Fibroblast of the aortic adventitia (primary cell): ENCODE results near the gene GALNT12. TPM values are rescaled to one million over a fixed set of nuclear protein-coding genes. Genes with fewer than 3 reads are reported as not detected.

Source experiments
- DNase-seq: peaks from one replicate; pipeline ENCODE4 v3.0.0-alpha.2; 2010; ENCODE audit warnings: low read depth
- H3K4me3 ChIP-seq: 2 replicates; pipeline ENCODE4 v1.5.1; 2011; ENCODE audit warnings: low read depth, mild to moderate bottlenecking, control low read depth, low read length, moderate library complexity
- total RNA-seq: library from RNA; depleted of rRNA; stranded (reverse); fragments of >200 nt; gene quantifications from 2 replicates; pipeline ENCODE4 v1.2.3, GENCODE V29; 2012; ENCODE audit warnings: low replicate concordance
- TF ChIP-seq, protein P1 (sequence below): IDR thresholded peaks from 2 replicates; pipeline ENCODE4 v1.5.1; 2011; ENCODE audit warnings: mild to moderate bottlenecking, low read length, control low read depth, inconsistent platforms; ENCODE audit not compliant: insufficient read depth

GALNT12 gene
- total RNA-seq, 1 donor = 24.9 TPM

DNA sequence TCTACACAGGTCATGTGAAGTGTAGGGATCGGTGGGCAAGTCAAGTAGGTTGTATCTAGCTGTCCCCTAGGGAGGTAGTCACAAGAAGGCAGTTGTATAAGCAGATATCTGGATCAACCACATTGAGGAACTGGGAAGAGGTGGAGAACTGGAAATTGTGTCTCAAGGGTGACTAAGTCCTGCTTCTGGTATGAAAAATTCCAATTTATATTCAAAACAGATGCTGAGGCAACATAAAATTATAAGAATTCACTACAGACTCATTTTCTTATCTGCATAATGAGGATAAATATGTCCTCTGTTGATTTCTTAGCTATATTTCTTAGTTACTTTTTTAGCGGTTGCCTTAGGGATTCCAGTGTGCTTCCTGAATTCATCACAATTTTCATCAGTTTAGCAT, 46.8 kb downstream of the GALNT12 start:
- TF ChIP-seq, protein P1, sequence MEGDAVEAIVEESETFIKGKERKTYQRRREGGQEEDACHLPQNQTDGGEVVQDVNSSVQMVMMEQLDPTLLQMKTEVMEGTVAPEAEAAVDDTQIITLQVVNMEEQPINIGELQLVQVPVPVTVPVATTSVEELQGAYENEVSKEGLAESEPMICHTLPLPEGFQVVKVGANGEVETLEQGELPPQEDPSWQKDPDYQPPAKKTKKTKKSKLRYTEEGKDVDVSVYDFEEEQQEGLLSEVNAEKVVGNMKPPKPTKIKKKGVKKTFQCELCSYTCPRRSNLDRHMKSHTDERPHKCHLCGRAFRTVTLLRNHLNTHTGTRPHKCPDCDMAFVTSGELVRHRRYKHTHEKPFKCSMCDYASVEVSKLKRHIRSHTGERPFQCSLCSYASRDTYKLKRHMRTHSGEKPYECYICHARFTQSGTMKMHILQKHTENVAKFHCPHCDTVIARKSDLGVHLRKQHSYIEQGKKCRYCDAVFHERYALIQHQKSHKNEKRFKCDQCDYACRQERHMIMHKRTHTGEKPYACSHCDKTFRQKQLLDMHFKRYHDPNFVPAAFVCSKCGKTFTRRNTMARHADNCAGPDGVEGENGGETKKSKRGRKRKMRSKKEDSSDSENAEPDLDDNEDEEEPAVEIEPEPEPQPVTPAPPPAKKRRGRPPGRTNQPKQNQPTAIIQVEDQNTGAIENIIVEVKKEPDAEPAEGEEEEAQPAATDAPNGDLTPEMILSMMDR = no peak
- DNase-seq = peak; percentile 88
- H3K4me3 ChIP-seq = no peak overlapping the region

DNA sequence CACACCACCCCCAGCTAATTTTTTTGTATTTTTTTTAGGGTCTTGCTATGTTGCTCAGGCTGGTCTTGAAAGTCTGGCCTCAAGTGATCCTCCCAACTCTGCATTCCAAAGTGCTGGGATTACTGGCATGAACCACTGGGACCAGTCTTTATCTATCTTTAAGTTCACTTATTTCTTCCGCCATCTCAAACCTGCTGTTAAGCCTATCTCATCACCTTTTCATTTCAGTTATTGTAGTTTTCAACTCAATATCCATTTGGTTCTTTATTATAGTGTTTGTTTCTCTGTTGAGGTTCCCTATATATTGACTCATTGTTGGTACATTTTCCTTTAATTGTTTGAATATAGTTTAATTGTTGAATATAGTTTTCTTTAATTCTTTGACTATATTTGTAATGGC, 48.1 kb downstream of the GALNT12 start:
- H3K4me3 ChIP-seq = no peak overlapping the region
- TF ChIP-seq, protein P1 = no peak
- DNase-seq = no peak

DNA sequence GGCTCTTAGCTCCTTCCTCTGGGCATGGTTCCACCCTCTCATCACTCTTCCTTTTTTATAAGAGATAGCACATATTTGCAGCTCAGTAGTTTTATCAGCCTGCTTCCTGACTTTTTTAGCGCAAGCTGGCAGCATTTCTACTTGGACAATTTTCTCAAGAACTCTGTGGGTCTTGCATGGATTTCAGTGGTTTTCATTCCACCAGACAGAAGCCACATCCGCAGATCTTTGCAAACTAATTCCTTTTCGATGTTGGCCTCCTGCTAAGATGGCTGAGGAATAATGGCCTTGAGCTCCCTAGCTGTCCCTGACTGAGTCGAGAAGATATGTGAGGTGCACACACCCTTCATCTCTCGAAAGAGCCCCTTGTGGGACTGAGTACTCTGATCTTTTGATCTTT, 49.5 kb downstream of the GALNT12 start:
- TF ChIP-seq, protein P1 = no peak
- DNase-seq = peak; percentile 90
- H3K4me3 ChIP-seq = no peak overlapping the region

DNA sequence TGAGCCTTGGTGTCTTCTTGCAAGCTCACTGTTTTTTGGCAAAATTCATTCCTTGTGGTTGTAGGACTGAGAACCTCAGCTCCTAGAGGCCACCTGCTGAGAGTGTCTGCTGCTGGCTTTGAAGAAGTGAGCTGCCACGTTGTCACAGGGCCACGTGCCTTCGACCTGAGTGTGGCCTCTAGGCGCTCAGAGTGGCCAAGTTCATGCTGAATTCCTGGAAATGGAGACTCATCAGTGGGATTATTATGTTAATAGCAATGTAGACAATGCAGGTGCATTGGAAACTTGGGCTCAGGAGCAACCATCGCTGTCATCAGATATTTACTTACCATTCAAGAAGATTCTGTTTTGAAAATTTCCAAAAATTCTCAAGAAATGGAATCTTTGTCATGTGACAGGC, 52.5 kb downstream of the GALNT12 start:
- no peak for DNase-seq
- H3K4me3 ChIP-seq = no peak overlapping the region
- TF ChIP-seq, protein P1 = no peak

DNA sequence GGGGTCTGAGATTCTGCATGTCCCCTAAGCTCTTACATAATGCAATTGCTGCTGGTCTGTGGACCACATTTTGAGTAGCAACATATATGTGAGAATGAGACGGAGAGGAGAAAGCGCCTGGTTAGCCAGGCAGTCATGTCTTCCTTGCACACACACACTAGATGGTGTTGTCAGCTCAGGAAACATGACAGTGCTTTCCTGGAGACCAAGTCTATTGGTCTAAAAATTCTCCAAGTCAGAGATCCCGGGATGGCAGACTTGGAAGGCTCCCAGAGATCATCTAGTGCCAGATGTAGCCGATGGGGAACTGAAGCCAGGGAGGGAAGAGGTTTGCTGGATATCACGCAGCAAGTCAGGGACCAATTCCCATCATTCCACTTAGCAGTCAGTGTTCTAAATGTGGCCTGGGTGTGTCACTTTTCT, 53.4 kb downstream of the GALNT12 start:
- no peak overlapping the region for H3K4me3 ChIP-seq
- peak; percentile 98 for DNase-seq
- TF ChIP-seq, protein P1 = peak; percentile 64

DNA sequence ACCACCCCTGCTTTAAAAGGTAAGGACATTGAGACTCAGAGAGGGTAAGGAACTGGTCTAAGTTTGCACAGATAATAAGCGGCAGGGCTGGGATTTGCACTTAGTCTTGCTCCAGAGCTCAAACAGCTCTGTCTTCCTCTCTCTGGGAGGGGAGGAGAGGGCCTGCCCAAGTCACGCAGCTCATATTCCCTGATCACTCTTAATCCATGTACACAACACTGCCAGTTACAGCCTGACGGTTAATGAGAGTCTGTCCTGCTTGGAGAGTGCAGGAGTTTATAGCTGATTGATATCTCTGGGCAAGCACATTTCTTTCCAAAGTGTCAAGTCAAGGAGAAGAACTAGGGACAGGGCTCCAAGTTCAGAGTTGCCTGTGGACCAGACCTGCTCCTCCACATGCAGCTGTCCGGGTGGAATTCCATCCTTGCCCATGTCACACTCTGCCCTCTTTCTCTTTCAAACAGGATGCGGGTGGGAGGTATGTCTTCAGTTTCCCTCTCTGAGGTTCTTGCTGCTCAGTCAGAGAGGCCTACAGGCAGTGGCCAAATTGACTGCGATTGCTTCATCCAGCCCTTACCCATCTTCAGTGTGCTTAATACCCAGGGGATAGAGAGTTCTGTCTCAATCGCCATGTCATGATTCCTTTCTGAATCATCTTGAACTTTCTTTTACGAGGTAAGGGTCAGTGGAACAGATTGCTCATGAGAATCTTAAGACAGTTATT, 54.5 kb downstream of the GALNT12 start:
- no peak overlapping the region for H3K4me3 ChIP-seq
- peak; percentile 81 for DNase-seq

More for the DNA sequence above, 54.5 kb downstream of the GALNT12 start:
- TF ChIP-seq, protein P1 = no peak
